Erythroblast (primary cell): ENCODE measurements around the gene CDK17.

Experiments
- GATA1 ChIP-seq: IDR thresholded peaks from 2 replicates; pipeline ENCODE4 v1.6.1; 2011; ENCODE audit warnings: low read depth, mild to moderate bottlenecking, control low read depth, low read length, moderate library complexity
- POLR2A ChIP-seq: IDR thresholded peaks from 2 replicates; pipeline ENCODE4 v1.6.1; 2011; ENCODE audit warnings: mild to moderate bottlenecking, low read length

- no peak for TF ChIP-seq POLR2A
- TF ChIP-seq GATA1 = no peak
These were observed 20.8 kb upstream of the CDK17 start for GRCh38 chr12:96421014-96421413.
